IPS-18c (cell line): ENCODE results near the gene FOXN1.

Experiments used
- H3K4me3 ChIP-seq: 2 replicates; pipeline ENCODE4 v1.7.0; 2013; ENCODE audit warnings: low read depth, mild to moderate bottlenecking, low read length, moderate library complexity; ENCODE audit not compliant: insufficient read depth
- H3K9me3 ChIP-seq: one replicate; pipeline ENCODE4 v1.6.1; 2013; ENCODE audit warnings: mild to moderate bottlenecking, low read length, moderate library complexity; ENCODE audit not compliant: control insufficient read depth, insufficient read depth

The FOXN1 gene

GRCh38 chr17:28474111-28474531, 32.0 kb upstream of the FOXN1 start:
- H3K4me3 ChIP-seq, result no peak overlapping the region
- no peaks in the 10 kb centered on the region for H3K9me3 ChIP-seq

GRCh38 chr17:28475151-28475900, 30.8 kb upstream of the FOXN1 start:
- H3K4me3 ChIP-seq, result no peak overlapping the region
- no peaks in the 10 kb centered on the region for H3K9me3 ChIP-seq

- Histone ChIP-seq H3K4me3 (no peak overlapping the region), H3K9me3 (no peaks in the 10 kb centered on the region)
These were observed 29.9 kb upstream of the FOXN1 start for GRCh38 chr17:28476076-28476865.

- H3K4me3 ChIP-seq, result no peak overlapping the region
- no peaks in the 10 kb centered on the region for H3K9me3 ChIP-seq
These were observed 28.2 kb upstream of the FOXN1 start for GRCh38 chr17:28477928-28478327.

- no peak overlapping the region for H3K4me3 ChIP-seq
- no peaks in the 10 kb centered on the region for H3K9me3 ChIP-seq
These were observed 27.2 kb upstream of the FOXN1 start for GRCh38 chr17:28478712-28479615.

GRCh38 chr17:28480278-28480677, 25.9 kb upstream of the FOXN1 start:
- Histone ChIP-seq H3K9me3 (no peaks in the 10 kb centered on the region), H3K4me3 (no peak overlapping the region)

GRCh38 chr17:28480799-28481571, 25.2 kb upstream of the FOXN1 start:
- no peak overlapping the region for H3K4me3 ChIP-seq

GRCh38 chr17:28482551-28483199, 23.5 kb upstream of the FOXN1 start:
- Histone ChIP-seq H3K4me3 (no peak overlapping the region), H3K9me3 (peaks cover 2% of the 10 kb centered on the region)

More at GRCh38 chr17:28480799-28481571, 25.2 kb upstream of the FOXN1 start:
- H3K9me3 ChIP-seq, result no peaks in the 10 kb centered on the region

- H3K9me3 ChIP-seq, result peaks cover 2% of the 10 kb centered on the region
- H3K4me3 ChIP-seq, result no peak overlapping the region; the same call in 1 of the 2 replicates
These were observed 21.9 kb upstream of the FOXN1 start for GRCh38 chr17:28484296-28484695.

GRCh38 chr17:28485049-28485448, 21.1 kb upstream of the FOXN1 start:
- Histone ChIP-seq H3K4me3 (no peak overlapping the region), H3K9me3 (peaks cover 2% of the 10 kb centered on the region)

GRCh38 chr17:28487881-28488532, 18.1 kb upstream of the FOXN1 start:
- Histone ChIP-seq H3K4me3 (no peak overlapping the region), H3K9me3 (peaks cover 2% of the 10 kb centered on the region)

- Histone ChIP-seq H3K4me3 (no peak overlapping the region), H3K9me3 (peaks cover 2% of the 10 kb centered on the region)
These were observed 17.4 kb upstream of the FOXN1 start for GRCh38 chr17:28488533-28489276.

- Histone ChIP-seq H3K9me3 (peaks cover 2% of the 10 kb centered on the region), H3K4me3 (no peak overlapping the region)
These were observed 14.9 kb upstream of the FOXN1 start for GRCh38 chr17:28491286-28491685.

GRCh38 chr17:28491860-28492259, 14.3 kb upstream of the FOXN1 start:
- Histone ChIP-seq H3K9me3 (peaks cover 2% of the 10 kb centered on the region), H3K4me3 (no peak overlapping the region)
